ENCODE measurements around the gene HMG20B.

- TF ChIP-seq ZFP3 (CRISPR knock-in tag; IDR thresholded peaks at IDR 0.05): no peak
- TF ChIP-seq ARNTL (CRISPR knock-in tag; IDR thresholded peaks at IDR 0.05; ENCODE audit: borderline replicate concordance, low read depth): no peak
- no peak for TF ChIP-seq ZNF70 (CRISPR knock-in tag; IDR thresholded peaks at IDR 0.05)
- TF ChIP-seq, protein P1, sequence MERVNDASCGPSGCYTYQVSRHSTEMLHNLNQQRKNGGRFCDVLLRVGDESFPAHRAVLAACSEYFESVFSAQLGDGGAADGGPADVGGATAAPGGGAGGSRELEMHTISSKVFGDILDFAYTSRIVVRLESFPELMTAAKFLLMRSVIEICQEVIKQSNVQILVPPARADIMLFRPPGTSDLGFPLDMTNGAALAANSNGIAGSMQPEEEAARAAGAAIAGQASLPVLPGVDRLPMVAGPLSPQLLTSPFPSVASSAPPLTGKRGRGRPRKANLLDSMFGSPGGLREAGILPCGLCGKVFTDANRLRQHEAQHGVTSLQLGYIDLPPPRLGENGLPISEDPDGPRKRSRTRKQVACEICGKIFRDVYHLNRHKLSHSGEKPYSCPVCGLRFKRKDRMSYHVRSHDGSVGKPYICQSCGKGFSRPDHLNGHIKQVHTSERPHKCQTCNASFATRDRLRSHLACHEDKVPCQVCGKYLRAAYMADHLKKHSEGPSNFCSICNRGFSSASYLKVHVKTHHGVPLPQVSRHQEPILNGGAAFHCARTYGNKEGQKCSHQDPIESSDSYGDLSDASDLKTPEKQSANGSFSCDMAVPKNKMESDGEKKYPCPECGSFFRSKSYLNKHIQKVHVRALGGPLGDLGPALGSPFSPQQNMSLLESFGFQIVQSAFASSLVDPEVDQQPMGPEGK (CRISPR knock-in tag; IDR thresholded peaks at IDR 0.05; ENCODE audit: borderline replicate concordance): no peak
- TF ChIP-seq, protein P2, sequence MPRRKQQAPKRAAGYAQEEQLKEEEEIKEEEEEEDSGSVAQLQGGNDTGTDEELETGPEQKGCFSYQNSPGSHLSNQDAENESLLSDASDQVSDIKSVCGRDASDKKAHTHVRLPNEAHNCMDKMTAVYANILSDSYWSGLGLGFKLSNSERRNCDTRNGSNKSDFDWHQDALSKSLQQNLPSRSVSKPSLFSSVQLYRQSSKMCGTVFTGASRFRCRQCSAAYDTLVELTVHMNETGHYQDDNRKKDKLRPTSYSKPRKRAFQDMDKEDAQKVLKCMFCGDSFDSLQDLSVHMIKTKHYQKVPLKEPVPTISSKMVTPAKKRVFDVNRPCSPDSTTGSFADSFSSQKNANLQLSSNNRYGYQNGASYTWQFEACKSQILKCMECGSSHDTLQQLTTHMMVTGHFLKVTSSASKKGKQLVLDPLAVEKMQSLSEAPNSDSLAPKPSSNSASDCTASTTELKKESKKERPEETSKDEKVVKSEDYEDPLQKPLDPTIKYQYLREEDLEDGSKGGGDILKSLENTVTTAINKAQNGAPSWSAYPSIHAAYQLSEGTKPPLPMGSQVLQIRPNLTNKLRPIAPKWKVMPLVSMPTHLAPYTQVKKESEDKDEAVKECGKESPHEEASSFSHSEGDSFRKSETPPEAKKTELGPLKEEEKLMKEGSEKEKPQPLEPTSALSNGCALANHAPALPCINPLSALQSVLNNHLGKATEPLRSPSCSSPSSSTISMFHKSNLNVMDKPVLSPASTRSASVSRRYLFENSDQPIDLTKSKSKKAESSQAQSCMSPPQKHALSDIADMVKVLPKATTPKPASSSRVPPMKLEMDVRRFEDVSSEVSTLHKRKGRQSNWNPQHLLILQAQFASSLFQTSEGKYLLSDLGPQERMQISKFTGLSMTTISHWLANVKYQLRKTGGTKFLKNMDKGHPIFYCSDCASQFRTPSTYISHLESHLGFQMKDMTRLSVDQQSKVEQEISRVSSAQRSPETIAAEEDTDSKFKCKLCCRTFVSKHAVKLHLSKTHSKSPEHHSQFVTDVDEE (CRISPR knock-in tag; IDR thresholded peaks at IDR 0.05): no peak
- TF ChIP-seq ZC3H10 (CRISPR knock-in tag; IDR thresholded peaks at IDR 0.05): no peak
- TF ChIP-seq ZFP30 (CRISPR knock-in tag; IDR thresholded peaks at IDR 0.05): no peak
- TF ChIP-seq CREB5 (CRISPR knock-in tag; IDR thresholded peaks at IDR 0.05; ENCODE audit: low read depth): no peak
- no peak for TF ChIP-seq PPARA (CRISPR knock-in tag; IDR thresholded peaks at IDR 0.05; ENCODE audit: borderline replicate concordance)
- TF ChIP-seq ISL1 (CRISPR knock-in tag; IDR thresholded peaks at IDR 0.05): no peak
- TF ChIP-seq TCF4 (CRISPR knock-in tag; IDR thresholded peaks at IDR 0.05; ENCODE audit: borderline replicate concordance): no peak
- TF ChIP-seq CSDC2 (CRISPR knock-in tag; IDR thresholded peaks at IDR 0.05): no peak
- TF ChIP-seq SNAI2 (CRISPR knock-in tag; IDR thresholded peaks at IDR 0.05): no peak
Observed at GRCh38 chr19:3563709-3564524, 8.8 kb upstream of the HMG20B start.

All from SK-N-SH treated with all-trans-retinoic acid at 6 μM for 48 hours (cell line).